GM10847 (cell line): ENCODE results near the gene CFAP65.

Source experiments
- POLR2A ChIP-seq: IDR thresholded peaks from 2 replicates; pipeline ENCODE4 v1.6.1; 2011; ENCODE audit not compliant: insufficient read length; ENCODE audit errors: extremely low read depth

The CFAP65 gene

GRCh38 chr2:219073413-219074129, 32.3 kb upstream of the CFAP65 start:
- TF ChIP-seq POLR2A, result no peak

- TF ChIP-seq POLR2A, result no peak
Observed at GRCh38 chr2:219072741-219073250, 31.5 kb upstream of the CFAP65 start.

GRCh38 chr2:219071131-219071816, 30.0 kb upstream of the CFAP65 start:
- no peak for TF ChIP-seq POLR2A

- no peak for TF ChIP-seq POLR2A
Observed at GRCh38 chr2:219065484-219065883, 24.2 kb upstream of the CFAP65 start.

GRCh38 chr2:219062081-219062480, 20.8 kb upstream of the CFAP65 start:
- TF ChIP-seq POLR2A, result no peak

- no peak for TF ChIP-seq POLR2A
Observed at GRCh38 chr2:219060821-219061791, 19.8 kb upstream of the CFAP65 start, which contains the start of gene IHH. Gene IHH (minus strand): TSS chr2:219060921. CDS start chr2:219060467, 454 bp downstream.

- TF ChIP-seq POLR2A, result no peak
Observed at GRCh38 chr2:219059725-219060682, 18.7 kb upstream of the CFAP65 start.

- TF ChIP-seq POLR2A, result no peak
Observed at GRCh38 chr2:219059375-219059724, 18.0 kb upstream of the CFAP65 start.

- no peak for TF ChIP-seq POLR2A
Observed at GRCh38 chr2:219058541-219059374, 17.4 kb upstream of the CFAP65 start.

GRCh38 chr2:219057709-219058540, 16.6 kb upstream of the CFAP65 start:
- no peak for TF ChIP-seq POLR2A

GRCh38 chr2:219056896-219057708, 15.8 kb upstream of the CFAP65 start:
- no peak for TF ChIP-seq POLR2A

GRCh38 chr2:219056176-219056895, 15.0 kb upstream of the CFAP65 start:
- no peak for TF ChIP-seq POLR2A
